ENCODE data around the gene DPPA2.

Gene DPPA2

GRCh38 chr3:109275702-109276293 is 40.5 kb downstream of the DPPA2 start:
- TF ChIP-seq RAD21 (IDR thresholded peaks at IDR 0.05; ENCODE audit: low read depth) (peak; percentile 77), EP300 (IDR thresholded peaks at IDR 0.05; ENCODE audit: borderline replicate concordance) (no peak)

- TF ChIP-seq YY1 (IDR thresholded peaks at IDR 0.05; ENCODE audit: low read depth) (no peak), CREB1 (IDR thresholded peaks at IDR 0.05; ENCODE audit: low read depth) (no peak), ZBTB7A (IDR thresholded peaks at IDR 0.05; ENCODE audit: low read depth) (no peak), NFIC (IDR thresholded peaks at IDR 0.05) (no peak), CEBPB (IDR thresholded peaks at IDR 0.05) (no peak), USF1 (IDR thresholded peaks at IDR 0.05) (no peak), TEAD4 (IDR thresholded peaks at IDR 0.05) (no peak), TAF1 (IDR thresholded peaks at IDR 0.05; ENCODE audit: low read depth) (no peak), FOXM1 (IDR thresholded peaks at IDR 0.05; ENCODE audit: borderline replicate concordance, low read depth) (no peak), EP300 (IDR thresholded peaks at IDR 0.05; ENCODE audit: borderline replicate concordance) (no peak), TCF12 (IDR thresholded peaks at IDR 0.05; ENCODE audit: low read depth) (no peak)
These were observed 45.5 kb downstream of the DPPA2 start for GRCh38 chr3:109270779-109271178.

- TF ChIP-seq YY1 (IDR thresholded peaks at IDR 0.05; ENCODE audit: low read depth), result no peak
- TF ChIP-seq TCF12 (IDR thresholded peaks at IDR 0.05; ENCODE audit: low read depth), result no peak
These were observed 46.6 kb downstream of the DPPA2 start for GRCh38 chr3:109269577-109270275.

GRCh38 chr3:109268181-109268580 is 48.1 kb downstream of the DPPA2 start:
- TF ChIP-seq REST (IDR thresholded peaks at IDR 0.05; ENCODE audit: low read depth), result no peak
- TF ChIP-seq TCF12 (IDR thresholded peaks at IDR 0.05; ENCODE audit: low read depth), result no peak
- no peak for TF ChIP-seq TEAD4 (IDR thresholded peaks at IDR 0.05)
- no peak for TF ChIP-seq ZBTB7A (IDR thresholded peaks at IDR 0.05; ENCODE audit: low read depth)
- TF ChIP-seq EP300 (IDR thresholded peaks at IDR 0.05; ENCODE audit: borderline replicate concordance), result no peak
- no peak for TF ChIP-seq MAX (IDR thresholded peaks at IDR 0.05)

- no peak for TF ChIP-seq TEAD4 (IDR thresholded peaks at IDR 0.05)
- no peak for TF ChIP-seq YY1 (IDR thresholded peaks at IDR 0.05; ENCODE audit: low read depth)
- no peak for TF ChIP-seq TAF1 (IDR thresholded peaks at IDR 0.05; ENCODE audit: low read depth)
- TF ChIP-seq CEBPB (IDR thresholded peaks at IDR 0.05), result no peak
- no peak for TF ChIP-seq USF1 (IDR thresholded peaks at IDR 0.05)
- TF ChIP-seq EP300 (IDR thresholded peaks at IDR 0.05; ENCODE audit: borderline replicate concordance), result no peak
- TF ChIP-seq FOXM1 (IDR thresholded peaks at IDR 0.05; ENCODE audit: borderline replicate concordance, low read depth), result no peak
- no peak for TF ChIP-seq TCF12 (IDR thresholded peaks at IDR 0.05; ENCODE audit: low read depth)
- TF ChIP-seq MAX (IDR thresholded peaks at IDR 0.05), result no peak
- no peak for TF ChIP-seq ZBTB7A (IDR thresholded peaks at IDR 0.05; ENCODE audit: low read depth)
- no peak for TF ChIP-seq REST (IDR thresholded peaks at IDR 0.05; ENCODE audit: low read depth)
- TF ChIP-seq RAD21 (IDR thresholded peaks at IDR 0.05; ENCODE audit: low read depth), result no peak
- TF ChIP-seq CREB1 (IDR thresholded peaks at IDR 0.05; ENCODE audit: low read depth), result no peak
- no peak for TF ChIP-seq NFIC (IDR thresholded peaks at IDR 0.05)
- no peak for TF ChIP-seq EGR1 (IDR thresholded peaks at IDR 0.05)
These were observed 51.0 kb downstream of the DPPA2 start for GRCh38 chr3:109265295-109265694.

- TF ChIP-seq TCF12 (IDR thresholded peaks at IDR 0.05; ENCODE audit: low read depth) (no peak), TAF1 (IDR thresholded peaks at IDR 0.05; ENCODE audit: low read depth) (no peak), MAX (IDR thresholded peaks at IDR 0.05) (no peak), REST (IDR thresholded peaks at IDR 0.05; ENCODE audit: low read depth) (no peak), CREB1 (IDR thresholded peaks at IDR 0.05; ENCODE audit: low read depth) (no peak), TEAD4 (IDR thresholded peaks at IDR 0.05) (no peak), FOXM1 (IDR thresholded peaks at IDR 0.05; ENCODE audit: borderline replicate concordance, low read depth) (no peak), EP300 (IDR thresholded peaks at IDR 0.05; ENCODE audit: borderline replicate concordance) (no peak), NFIC (IDR thresholded peaks at IDR 0.05) (no peak), EGR1 (IDR thresholded peaks at IDR 0.05) (no peak), ZBTB7A (IDR thresholded peaks at IDR 0.05; ENCODE audit: low read depth) (no peak), USF1 (IDR thresholded peaks at IDR 0.05) (no peak), YY1 (IDR thresholded peaks at IDR 0.05; ENCODE audit: low read depth) (no peak), RAD21 (IDR thresholded peaks at IDR 0.05; ENCODE audit: low read depth) (no peak), CEBPB (IDR thresholded peaks at IDR 0.05) (no peak)
These were observed 59.0 kb downstream of the DPPA2 start for GRCh38 chr3:109257269-109257668.
